Skin epidermis (tissue), 12 donors: ENCODE results near the gene GPS1.

Experiments used
- H3K27ac ChIP-seq, 21 experiments: fragments of 200-600 bp; sonication (generic) in 11 of 21; one replicate each; pipeline ENCODE4 v1.5.0; 2020; ENCODE audit warnings: mild to moderate bottlenecking in 3 of 21, inconsistent platforms in 2 of 21, moderate library complexity in 2 of 21
- H3K4me3 ChIP-seq, 7 experiments: fragments of 200-600 bp; sonication (generic) in 2 of 7; one replicate each; pipeline ENCODE4 v1.5.0; 2020; ENCODE audit warnings: inconsistent platforms in 2 of 7, mild to moderate bottlenecking in 2 of 7, moderate library complexity in 1 of 7

Gene GPS1

DNA sequence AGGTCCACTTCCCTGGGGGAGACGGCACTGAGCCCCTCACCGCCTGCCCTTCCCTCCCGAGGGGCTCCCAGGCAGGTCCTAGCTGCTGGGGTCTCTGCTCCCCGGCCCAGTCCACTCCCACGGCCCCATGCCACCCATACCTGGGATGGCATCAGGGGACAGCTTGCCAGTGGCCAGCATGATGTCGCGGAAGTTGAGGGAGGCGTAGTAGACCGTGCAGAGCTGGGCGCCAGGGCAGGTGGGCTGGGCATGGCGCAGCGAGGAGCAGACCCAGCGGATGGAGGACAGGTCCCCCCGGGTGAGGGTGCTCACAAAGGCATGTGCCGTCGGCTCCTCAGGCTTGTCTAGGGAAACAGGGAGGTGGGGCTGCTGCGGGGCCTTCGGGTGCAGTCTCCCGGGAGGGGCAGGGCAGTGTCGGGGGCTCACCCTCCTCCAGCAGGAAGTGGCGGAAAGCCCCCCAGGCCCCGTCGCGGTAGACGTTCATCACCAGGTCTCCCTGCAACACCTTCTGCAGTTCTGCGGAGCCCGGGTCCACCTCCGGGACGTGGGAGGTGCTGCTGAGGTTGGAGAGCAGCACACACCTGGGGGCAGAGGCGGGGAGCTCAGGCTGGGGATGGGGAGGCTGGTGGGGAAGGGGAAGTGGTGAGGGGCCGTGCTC is 32.8 kb downstream of the GPS1 start:
- Histone ChIP-seq H3K4me3 (no peak overlapping the region), H3K27ac (no peak overlapping the region)

- no peak overlapping the region for H3K4me3 ChIP-seq
- H3K27ac ChIP-seq, result no peak overlapping the region
Measured at GRCh38 chr17:82085031-82085861, 33.5 kb downstream of the GPS1 start.

GRCh38 chr17:82085931-82086764 is 34.5 kb downstream of the GPS1 start:
- no peak overlapping the region for H3K27ac ChIP-seq
- H3K4me3 ChIP-seq, result no peak overlapping the region

- no peak overlapping the region for H3K4me3 ChIP-seq
- no peak overlapping the region for H3K27ac ChIP-seq
Measured at GRCh38 chr17:82086941-82087906, 35.5 kb downstream of the GPS1 start.

- Histone ChIP-seq H3K4me3 (no peak overlapping the region), H3K27ac (no peak overlapping the region)
Measured at GRCh38 chr17:82087961-82088837, 36.5 kb downstream of the GPS1 start.

- H3K27ac ChIP-seq, result no peak overlapping the region
Measured at GRCh38 chr17:82088838-82089722, 37.4 kb downstream of the GPS1 start.

GRCh38 chr17:82089723-82090548 is 38.2 kb downstream of the GPS1 start:
- Histone ChIP-seq H3K27ac (no peak overlapping the region), H3K4me3 (no peak overlapping the region)

More at GRCh38 chr17:82088838-82089722, 37.4 kb downstream of the GPS1 start:
- H3K4me3 ChIP-seq, result no peak overlapping the region

- no peak overlapping the region for H3K27ac ChIP-seq
- no peak overlapping the region for H3K4me3 ChIP-seq
Measured at GRCh38 chr17:82090549-82091263, 39.0 kb downstream of the GPS1 start.

- H3K27ac ChIP-seq, result no peak overlapping the region
- H3K4me3 ChIP-seq, result no peak overlapping the region
Measured at GRCh38 chr17:82091264-82092066, 39.8 kb downstream of the GPS1 start.

- Histone ChIP-seq H3K4me3 (no peak overlapping the region), H3K27ac (no peak overlapping the region)
Measured at GRCh38 chr17:82092094-82092586, 40.4 kb downstream of the GPS1 start.

DNA sequence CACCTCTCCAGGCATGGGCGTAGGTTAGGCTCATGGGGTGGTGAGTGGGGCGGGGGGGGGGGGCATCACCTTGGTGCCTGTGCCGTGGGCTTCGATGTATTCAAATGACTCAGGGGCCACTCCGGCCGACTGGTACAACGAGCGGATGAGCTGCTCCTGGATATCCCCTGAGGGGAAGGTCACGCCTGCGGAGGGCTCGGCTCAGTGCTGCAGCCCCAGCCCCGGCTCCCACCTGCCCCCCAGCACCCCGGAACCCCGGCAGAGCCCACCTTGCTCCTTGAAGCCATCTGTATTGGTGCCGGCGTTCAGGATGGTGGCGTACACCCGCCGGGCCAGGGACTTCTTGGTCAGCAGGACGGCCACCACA is 40.9 kb downstream of the GPS1 start:
- Histone ChIP-seq H3K4me3 (no peak overlapping the region), H3K27ac (peak overlapping the region in 2 of 21 experiments; percentile 16 to 17)

- Histone ChIP-seq H3K27ac (peak overlapping the region in 2 of 21 experiments; percentile 16 to 17), H3K4me3 (no peak overlapping the region)
Measured at GRCh38 chr17:82092995-82093751, 41.5 kb downstream of the GPS1 start.

- Histone ChIP-seq H3K27ac (peak overlapping the region in 4 of 21 experiments; percentile 89 to 95 (median 92)), H3K4me3 (peak overlapping the region in 1 of 7 experiments; percentile 89)
Measured at GRCh38 chr17:82094931-82095776, 43.5 kb downstream of the GPS1 start.
